ENCODE measurements around the gene ADAMTS9. TPM values are rescaled to one million over a fixed set of nuclear protein-coding genes. Genes with fewer than 3 reads are reported as not detected.

The ADAMTS9 gene
- total and polyA plus RNA-seq, 2 experiments from 2014 or later = 0.31 to 0.81 TPM

GRCh38 chr3:64612916-64613526, 74.8 kb downstream of the ADAMTS9 start (continued):
- TF ChIP-seq ZNF462 (CRISPR knock-in tag; IDR thresholded peaks at IDR 0.05) (no peak), REST (IDR thresholded peaks at IDR 0.05; ENCODE audit: unreplicated experiment) (no peak), ETS1 (IDR thresholded peaks at IDR 0.05) (no peak), CREB1 (CRISPR knock-in tag; IDR thresholded peaks at IDR 0.05; ENCODE audit: low read depth) (no peak), JUNB (IDR thresholded peaks at IDR 0.05; ENCODE audit: unreplicated experiment) (no peak), STAT1 (IDR thresholded peaks at IDR 0.05; ENCODE audit: unreplicated experiment) (no peak)
